CMK (cell line): Measurements from ENCODE around the gene FAM186B.
A peak's percentile ranks its signal among the peaks of the same experiment; 100 is the strongest.

ENCODE experiments used
- DNase-seq: peaks from one replicate; pipeline ENCODE4 v3.0.0-alpha.2; 2010; ENCODE audit warnings: low read depth

FAM186B gene

DNA sequence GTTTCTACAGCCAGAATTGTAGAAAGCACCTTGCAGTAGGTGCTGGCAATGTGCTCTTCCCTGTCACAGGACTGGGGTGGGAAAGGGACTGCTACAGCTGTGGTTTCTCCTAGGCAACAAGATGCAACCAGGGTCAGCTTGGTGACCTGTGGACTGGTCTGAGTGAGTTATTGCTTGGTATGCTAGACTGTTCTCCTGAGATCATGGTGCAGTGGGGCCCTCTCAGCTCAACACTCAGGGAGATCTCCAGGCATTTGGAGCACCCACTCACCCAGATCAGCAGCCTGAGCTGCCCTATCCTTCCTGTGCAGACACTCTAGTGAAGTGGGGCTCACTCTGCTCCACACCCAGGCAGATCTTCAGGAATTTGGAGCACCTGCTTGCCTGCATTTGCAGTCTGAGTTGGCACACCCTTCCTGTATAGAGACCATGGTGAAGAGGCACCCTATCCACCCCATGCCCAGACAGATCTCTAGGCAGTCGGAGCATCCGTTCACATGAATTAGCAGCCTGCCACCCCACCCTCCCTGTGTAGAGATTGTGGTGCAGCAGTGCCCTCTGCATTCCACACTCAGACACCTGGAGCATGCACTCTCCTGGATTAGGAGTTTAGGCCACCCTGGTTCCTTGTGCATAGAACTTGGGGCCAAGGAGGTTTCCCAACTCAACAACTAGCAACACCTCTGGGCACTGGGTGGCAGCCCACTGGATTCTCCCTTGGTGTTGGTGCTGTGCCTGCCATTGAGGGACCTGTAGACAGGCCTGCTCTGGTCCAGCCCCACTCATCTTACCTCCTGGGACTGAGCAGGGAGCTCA, 3.8 kb upstream of the FAM186B start:
- DNase-seq, result no peak

DNA sequence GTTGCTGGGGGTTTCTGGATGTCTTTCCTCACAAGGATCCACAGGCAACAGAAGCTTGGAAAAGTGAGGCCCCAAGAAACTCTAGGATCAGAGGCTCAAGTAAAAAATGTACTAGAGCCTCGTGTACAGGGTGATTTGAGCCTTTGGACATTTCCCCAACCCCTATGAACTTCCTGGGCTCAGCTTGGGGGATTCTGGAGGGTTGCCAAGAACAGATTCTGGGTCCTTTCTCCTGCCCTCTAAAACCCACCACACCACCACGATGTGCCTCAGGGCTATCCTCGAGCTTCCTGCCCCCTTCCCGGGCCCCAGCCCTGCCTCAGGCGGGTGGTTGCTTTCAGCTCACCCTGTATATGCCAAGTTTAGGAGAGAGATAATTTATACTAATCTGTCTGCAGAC, 583 bp downstream of the FAM186B start:
- no peak for DNase-seq

DNA sequence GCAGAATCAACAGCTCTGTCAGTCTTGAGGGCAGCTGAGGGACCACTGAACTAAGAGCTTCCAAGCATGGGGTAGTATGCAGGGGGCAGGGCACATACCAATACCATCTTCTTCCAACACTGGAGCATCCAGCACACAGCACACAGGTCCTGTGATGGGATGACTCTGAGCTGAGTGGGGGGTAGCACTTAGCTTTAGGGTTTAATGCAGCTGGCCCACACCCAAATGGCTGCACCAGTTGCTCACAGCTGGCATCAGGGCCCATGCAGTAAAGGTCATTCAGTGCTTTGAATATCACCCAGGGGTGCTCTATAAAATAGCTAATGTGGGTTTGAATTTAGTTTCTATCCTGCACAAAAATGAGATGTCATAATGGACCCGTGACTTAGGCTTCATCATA, 1.7 kb downstream of the FAM186B start:
- DNase-seq, result no peak

DNA sequence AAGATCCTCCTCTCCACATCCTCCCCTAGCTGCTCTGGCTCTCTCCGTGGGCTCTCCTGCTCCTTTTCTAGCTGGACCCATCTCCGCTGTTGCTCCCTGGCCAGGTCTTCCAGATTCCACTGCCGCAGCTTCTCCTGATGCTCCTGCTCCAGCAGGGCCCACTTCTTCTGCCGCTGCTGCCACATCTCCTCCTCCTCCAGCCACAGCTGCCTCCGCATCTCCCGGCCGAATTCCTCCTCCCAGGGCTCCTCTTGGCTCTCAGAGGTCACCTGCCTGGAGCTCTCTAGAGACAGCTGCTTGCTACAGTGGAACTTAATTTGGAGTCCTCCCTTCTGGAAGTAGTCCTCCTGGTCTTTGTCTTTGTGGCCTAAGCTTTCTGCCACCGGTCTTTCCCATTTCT, 5.5 kb downstream of the FAM186B start:
- no peak for DNase-seq

DNA sequence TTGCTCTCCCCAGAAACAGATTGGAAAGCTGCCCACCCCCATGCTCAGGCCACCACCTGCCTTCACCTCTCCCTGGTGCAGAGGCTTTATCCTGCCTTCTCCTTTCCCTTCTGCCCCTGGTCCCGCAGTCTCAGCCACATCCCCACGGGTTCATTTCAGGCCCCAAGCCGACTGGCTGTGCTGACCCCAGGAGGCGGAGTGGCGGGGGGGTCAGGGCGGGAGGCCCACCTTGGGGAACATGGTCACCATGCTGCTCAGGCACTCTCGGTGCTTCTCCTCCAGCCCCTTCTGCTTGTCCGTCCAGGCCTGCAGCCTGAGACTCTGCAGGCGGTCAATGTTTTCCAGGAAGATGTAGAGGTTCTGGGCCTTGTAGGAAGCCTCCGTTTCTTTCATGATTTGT, 6.9 kb downstream of the FAM186B start:
- no peak for DNase-seq

DNA sequence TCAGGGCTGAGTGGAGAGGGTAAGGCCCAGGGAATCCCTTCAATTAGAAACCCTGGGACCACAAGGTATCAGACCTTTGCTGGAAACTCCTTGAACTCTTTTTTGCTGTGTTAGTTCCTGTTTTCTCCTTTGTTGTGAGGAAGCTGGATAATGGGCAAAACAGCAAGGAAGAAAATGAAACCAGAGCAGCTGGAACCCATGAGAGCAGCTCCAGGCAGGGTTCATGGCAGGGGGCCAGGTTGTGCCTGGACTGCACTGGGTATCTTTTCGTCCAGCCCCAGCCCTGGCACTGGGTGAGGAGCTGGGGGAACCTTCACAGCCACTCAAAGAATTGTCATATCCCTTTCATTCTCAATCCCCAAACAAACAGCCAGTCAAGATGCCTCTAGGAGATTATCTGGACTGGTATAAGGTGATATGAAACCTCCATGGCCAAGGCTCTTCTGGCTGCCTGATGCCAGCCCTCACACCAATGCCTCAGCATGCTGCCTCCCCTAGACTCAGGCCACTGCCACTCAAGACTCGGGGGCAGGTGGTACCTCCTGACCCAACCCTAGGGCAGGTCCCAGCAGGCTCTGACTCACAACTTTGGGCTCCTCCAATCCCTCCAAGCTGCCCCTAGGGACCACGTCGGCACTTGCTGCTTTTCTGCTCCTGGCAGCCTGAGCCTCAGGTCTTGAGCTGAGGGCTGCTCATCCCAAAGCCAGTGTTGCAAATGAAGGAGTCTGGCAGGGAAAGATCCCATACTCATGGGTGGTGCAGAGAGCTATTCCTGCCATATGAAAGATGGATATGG, 16.5 kb downstream of the FAM186B start:
- DNase-seq, result no peak

DNA sequence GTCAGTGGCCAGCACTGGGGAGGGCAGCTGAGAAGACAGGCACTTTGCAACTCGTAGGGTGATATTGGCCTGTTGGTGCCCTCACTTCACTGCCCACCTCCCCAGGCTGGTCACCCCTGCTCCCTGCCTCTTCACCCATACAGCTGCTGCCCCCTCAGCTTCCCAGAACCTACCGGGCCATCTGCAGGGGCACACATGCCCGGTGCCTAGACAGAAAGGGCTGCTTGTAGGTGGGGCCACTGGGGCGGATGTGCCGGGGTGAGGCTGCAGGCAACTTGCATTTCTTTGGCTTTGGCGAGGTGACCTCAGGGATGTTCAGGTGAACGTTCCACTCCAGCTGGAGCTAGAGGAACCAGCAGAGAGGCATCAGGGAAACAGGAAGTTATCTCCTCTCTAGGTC, 17.2 kb downstream of the FAM186B start:
- DNase-seq, result no peak

DNA sequence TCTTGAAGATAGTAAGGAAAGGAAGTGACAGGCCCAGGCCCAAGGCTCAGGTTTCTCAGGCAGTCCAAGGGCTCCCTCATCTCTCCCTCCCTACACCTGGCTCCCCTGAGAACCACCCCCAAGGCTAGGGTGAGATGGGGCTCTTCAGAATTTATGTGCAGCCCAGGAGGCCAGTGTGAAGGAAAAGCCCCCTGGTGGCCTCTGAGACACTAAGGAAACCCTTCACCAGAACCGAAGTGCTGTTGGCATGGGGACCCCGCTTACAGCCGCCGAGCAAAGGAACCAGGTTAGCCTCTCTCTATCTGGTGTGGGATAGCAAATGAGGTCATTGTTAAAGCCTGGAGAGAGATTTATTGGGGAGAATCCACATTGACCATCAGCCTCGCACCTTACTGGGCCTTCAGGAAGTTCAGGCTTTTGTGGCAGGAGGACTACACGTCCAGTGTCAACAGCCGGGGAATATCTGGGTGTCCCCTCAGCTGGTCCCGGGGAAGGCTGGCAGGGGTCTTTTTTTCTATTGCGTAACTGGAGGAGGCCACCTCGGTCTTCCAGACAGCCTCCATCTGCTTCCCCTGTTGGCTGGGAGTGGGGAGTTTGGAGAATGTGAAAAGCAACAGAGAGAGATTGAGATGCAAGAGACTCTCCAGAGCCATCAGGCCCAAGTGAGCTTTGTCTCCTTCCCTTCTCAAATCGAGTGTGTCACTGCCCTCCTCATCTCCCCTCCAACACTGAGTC, 18.1 kb downstream of the FAM186B start:
- DNase-seq, result no peak

DNA sequence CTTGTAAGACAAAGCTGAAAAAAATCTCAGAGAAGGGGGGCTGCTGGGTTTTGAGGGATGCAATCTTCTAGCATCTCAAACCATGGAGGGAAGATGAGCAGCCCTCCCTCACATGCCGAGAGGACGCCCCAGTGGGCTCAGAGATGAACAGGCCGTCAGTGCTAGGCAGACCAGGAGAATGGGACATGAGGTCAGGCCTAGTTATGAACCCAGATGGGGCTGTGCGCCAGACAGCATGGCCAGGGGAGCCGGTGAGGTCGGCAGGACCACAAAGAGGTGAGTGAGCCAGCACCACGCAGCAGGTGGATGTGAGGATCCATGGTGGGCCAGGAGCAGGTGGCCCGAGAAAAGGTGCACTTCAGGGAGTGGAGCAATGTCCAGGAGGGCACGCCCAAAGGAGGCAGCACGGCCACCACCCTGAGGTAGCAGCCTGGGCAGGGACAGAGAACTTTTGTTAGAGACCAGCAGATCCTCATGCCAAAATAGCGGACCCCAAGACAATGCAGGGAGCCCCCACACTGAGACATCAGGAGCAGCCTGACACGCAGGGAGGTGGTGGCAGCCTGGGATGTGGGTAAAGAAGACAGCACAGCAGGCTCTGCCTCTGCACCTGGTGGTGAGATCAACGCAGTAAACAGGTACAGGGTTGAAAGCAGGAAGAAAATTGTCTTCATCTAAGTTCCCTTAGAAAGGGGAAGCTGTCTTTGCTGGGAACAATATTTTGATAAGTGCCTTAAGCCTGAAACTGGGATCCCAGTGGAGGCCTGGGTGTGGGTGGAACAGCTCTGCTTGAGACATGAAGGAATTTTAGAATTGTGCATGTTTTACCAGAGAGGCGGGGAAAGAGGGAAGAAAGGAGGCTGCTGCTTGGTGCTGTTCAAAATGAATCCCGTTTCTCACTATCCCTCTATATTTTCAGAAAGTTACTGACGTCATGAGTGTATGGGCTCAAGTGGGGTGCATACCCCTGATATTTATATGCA, 19.7 kb downstream of the FAM186B start:
- no peak for DNase-seq

DNA sequence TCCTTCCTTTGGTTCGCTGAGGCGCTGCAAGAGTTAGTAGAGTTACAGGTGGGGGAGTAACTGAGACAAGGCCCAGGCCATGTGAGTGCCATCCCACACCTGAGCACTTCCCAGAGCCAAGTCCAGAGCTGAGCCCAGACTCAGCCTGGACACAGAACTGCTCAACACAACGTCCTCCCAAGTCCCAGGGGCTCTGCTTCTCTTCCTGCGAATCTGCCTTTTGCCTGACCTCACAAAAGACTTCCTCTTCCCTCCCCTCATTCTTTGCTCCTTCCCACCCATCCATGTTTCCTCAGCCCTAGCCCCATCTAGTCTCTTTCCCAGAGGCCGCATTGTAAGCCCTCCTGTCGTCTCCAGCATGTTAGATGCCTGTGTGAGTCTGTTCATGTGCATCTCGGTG, 20.8 kb downstream of the FAM186B start:
- no peak for DNase-seq

DNA sequence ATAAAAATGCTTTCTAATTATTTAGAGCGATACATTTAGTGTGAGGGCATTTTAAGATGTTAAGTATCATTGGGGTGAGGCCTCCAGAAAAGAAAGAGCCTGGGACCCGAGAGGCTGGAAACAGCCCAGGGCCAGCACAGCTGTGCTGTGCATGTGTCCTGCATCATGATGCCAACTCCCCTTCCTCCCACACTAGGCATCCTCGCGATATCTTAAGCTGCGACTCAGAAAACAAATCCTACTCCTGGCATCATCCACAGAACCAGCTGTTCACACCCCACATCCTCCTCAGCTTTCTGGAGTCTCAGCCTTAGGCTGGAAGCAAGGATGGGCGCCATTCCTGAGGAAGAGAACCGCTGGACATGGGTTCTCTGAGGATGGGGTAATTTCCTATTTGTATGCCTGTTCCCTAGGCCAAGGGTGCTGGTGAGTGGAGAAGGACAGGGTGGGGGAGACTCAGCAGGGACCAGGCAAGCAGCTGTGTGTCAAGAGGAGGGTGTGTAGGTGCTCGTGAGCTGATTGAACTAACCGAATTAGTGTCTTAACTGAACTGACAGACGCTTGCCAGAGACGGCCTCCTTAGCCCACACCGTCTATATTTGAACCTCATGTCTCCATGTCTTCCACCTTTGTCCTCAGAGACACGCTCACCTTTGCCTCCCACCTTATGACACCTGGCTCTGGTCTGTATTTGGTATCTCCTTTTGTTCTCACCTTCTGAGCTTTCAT, 21.9 kb downstream of the FAM186B start:
- no peak for DNase-seq

DNA sequence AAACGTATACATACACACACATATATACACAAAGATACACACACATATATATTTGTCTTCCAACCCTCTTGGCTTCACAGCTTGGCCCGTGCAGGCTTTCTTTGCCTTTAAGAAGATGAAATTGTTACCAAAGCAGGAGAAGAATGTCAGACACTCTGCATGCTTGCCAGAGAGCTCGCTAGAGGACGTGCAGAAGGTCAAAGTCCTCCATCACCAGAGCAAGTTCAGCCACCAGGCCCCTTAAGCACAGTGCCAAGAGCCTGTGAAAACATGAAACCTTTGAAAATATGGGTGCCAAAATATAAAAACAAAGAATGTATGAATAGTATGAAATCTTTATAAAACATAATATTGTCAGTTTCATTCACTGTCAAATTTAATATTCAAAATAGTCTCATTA, 22.6 kb downstream of the FAM186B start:
- DNase-seq, result no peak

DNA sequence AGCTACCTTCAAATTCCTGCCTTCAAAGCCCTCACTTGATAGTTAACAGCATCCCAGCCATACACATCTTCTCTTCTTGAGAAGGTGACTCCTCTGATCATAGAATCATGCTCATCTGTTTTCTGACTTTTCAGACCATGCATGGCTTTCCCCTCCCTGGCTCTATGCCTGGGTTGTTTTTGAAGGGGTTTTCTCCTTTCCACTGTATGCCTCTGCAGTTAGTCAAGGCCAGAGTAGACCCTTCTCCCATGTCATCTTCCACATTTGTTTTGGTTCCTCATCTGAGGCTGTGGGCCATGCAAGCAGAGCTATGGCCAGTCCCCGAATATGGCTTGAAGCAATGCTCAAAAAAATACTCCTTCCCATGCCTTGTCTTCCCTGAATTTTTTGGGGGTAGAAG, 23.2 kb downstream of the FAM186B start:
- DNase-seq, result no peak

DNA sequence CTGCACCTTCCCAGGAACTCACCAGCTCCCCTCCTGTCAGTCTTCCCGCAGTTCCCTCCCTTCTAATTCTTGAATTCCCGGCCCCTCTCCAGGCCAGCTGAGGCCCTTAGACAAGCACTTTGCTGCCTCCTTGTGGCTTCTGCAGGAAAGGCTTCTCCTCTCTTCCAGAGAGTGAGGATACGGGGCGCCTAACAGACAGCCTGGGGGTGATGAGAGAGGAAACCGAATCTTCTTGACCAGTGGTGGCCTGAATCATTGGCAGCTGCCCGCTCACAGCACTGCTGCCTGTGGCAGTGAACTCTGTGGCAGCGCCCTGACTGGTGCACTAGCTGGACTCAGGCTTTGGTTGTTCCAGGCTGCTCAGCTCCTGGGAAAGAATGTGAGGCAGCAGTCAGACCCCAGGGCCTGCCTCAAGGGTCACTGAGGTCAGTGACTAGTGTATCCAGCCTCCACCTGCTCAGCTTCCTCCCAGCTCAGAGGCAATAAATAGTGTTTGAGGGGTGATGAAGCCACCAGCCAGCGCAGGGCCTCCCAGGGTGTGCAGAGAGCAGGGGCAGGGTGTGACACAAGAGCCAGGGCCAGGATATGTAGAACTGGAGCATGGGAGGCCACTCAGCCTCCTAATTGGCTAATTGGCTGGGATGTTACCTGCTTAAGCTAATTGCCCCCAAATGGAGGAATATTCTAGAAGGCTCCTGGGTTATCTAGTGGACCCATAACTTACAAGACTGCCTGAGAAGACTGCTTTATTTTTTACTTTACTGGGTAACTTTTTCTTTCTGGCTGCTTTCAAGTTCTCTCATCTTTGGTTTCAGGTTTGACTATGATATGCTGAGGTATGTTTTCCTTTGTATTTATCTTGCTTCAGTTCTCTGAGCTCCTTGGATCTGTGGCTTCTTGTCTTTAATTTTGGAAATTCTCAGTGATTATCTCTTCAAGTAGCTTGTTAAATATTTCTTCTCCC, 24.6 kb downstream of the FAM186B start:
- peak; percentile 29 for DNase-seq

DNA sequence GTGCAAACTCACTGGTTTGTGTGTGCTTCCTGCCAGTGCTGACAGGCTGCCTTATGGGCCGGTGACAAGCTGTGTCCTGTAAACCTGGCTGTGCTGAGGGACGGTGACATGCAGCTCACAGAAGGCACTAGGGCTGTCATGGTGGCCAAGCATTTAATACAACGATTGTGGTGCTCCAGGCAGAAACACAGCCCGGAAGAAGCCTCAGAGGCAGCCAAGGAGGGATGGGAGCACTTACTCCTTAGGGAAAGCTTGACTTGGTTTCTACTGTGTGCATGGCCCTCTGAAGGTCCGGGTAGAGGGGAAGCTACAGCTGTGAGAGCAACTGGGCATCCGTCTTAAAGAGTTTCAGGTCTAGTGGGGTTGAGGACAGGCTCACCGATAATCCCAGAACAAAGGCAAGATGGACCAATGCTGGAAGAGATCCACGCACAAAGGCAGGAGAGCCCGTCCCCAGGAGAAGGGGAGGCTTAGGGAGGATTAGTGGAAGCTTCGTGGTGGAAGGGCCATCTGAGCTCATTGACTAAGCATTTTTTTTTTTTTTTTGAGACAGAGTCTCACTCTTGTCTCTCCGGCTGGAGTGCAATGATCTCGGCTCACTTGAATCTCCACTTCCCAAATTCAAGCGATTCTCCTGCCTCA, 26.8 kb downstream of the FAM186B start:
- DNase-seq, result no peak

DNA sequence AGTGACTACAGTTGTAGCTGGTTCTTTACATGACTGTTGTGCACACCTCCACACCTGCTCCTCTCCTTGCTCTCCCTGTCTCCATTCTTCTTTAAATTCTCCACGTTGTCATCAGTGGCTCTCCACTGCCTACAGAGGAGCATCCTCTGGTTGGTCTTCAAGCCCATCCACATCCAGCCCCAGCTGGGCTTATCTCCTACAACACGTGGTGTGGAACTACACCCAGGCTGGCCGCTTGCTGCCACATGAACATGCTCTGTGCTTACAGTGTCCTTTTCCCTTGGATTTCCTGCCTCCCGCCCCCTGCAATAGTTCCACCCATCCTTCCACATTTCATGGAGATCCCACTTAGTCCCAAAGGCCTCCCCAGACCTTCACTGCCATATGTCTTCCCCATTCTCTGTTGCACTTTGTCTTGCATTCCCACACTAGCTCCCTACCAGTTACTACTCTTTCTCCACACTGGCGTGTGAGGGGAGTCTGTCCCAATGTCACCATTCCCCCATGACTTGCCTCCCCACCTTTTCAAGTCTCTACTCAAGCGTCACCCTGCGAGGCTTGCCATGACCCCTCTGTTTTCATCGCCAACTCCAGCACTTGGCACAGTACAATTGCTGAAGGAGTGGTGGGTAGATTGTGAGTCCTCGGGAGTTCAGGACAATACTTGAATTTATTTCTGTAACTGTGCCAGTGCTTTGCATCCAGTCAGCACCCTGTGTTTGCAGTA, 27.7 kb downstream of the FAM186B start:
- no peak for DNase-seq

DNA sequence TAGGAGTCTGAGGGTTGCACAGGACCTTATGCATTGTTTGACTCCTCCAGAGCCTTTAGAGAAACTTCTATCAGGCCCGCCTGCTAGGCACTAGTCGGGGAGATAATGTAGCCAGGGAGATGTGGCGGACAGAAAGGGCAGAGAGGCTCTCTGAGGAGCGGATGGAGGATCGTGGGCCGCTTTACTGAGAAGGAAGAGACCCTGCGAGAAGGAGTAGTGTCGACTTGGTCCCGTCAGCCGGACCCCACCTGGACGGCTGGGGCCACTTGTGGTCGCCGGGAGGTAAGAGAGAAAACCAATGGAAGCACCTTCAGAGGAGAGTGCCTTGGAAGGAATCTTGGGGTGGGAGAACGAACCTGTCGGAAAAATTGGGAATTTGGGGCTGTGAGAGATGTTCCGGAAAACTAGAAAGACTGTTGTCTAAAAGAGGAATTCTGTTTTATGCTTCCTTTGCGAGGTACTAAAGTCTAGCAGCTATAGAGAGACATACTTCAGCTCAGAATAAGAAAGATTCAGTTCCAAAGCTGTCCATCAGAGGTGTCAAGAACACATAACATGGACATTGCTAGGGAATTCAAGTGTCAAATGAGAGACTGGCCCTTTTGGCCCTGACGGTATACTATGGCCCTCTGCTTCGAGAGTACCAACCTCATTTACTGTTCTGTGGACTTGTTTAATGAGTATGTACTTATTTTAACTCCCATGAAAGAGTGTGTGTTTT, 36.8 kb downstream of the FAM186B start:
- DNase-seq, result no peak
